Right lobe of liver (tissue), 6 donors: ENCODE data around the gene ERN1. TPM values are rescaled to one million over a fixed set of nuclear protein-coding genes. Genes with fewer than 3 reads are reported as not detected.
A peak's percentile ranks its signal among the peaks of the same experiment; 100 is the strongest.

Source experiments
- ATAC-seq, 4 donors: fragments of 200-7000 bp; cut with Tn5 transposase; one replicate each; pipeline ENCODE4 v1.9.1; 2020; ENCODE audit warnings: mild to moderate bottlenecking in 4 of 4, moderate library complexity in 4 of 4
- DNase-seq, 3 donors: peaks; one replicate each; pipeline ENCODE4 v3.0.0-alpha.2; 2020
- H3K27ac ChIP-seq, 3 donors: fragments of 200-600 bp; one replicate each; pipeline ENCODE4 v1.8.0; 2022
- H3K27me3 ChIP-seq, 2 donors: fragments of 200-600 bp; one replicate each; pipeline ENCODE4 v1.8.0; 2022
- H3K36me3 ChIP-seq, 4 donors: fragments of 200-600 bp; sonication (generic) in 1 of 4; one replicate each; pipeline versions ENCODE4 v1.5.1 to v1.8.0; 2017 to 2022; ENCODE audit warnings: control low read depth in 1 of 4
- H3K4me1 ChIP-seq, 4 donors: fragments of 200-600 bp; sonication (generic) in 1 of 4; one replicate each; pipeline versions ENCODE4 v1.5.1 to v1.8.0; 2017 to 2022; ENCODE audit warnings: control low read depth in 1 of 4
- H3K4me3 ChIP-seq, 3 donors: fragments of 200-600 bp; one replicate each; pipeline ENCODE4 v1.8.0; 2022
- H3K9me3 ChIP-seq, 4 donors: fragments of 200-600 bp; sonication (generic) in 1 of 4; one replicate each; pipeline versions ENCODE4 v1.5.1 to v1.8.0; 2017 to 2022; ENCODE audit warnings: control low read depth in 1 of 4
- POLR2A ChIP-seq: fragments of 450-650 bp; IDR thresholded peaks from one replicate; pipeline ENCODE4 v1.6.1; 2017; ENCODE audit warnings: antibody characterized with exemption, mild to moderate bottlenecking
- WGBS: methylation state at CpG from one replicate; pipeline ENCODE4 v1.1.6; 2018; ENCODE audit warnings: low coverage, low lambda C conversion rate; ENCODE audit not compliant: insufficient coverage; ENCODE audit errors: missing lambda C conversion rate; 5-methylcytosine and 5-hydroxymethylcytosine counted together
- intact Hi-C, 2 donors: fragments of 100-400 bp; cut with DNase I; formaldehyde crosslinking; loops; one replicate each; pipeline versions ENCODE4 v1.11.2 to v1.14.1; 2022
- total RNA-seq, 6 experiments: library from RNA; depleted of rRNA in 2 of 6; stranded (reverse); fragments of >200 nt in 2 of 6; fragmentation: NEBNext Ultra II Directional in 3 of 6; extraction: Animal tissue kit (Norgen Biotek cat#: 25700) in 3 of 6; gene quantifications; one replicate each; pipeline versions ENCODE4 v1.1.0 to v1.2.4, GENCODE V29; 2016 to 2023
- TF ChIP-seq, protein P1 (sequence below), 4 donors: fragments of 200-600 bp in 3 of 4; fragments of 450-650 bp in 1 of 4; IDR thresholded peaks; one replicate each; pipeline versions ENCODE4 v1.5.1 to v1.8.0; 2016 to 2022; ENCODE audit warnings: antibody characterized with exemption in 4 of 4, mild to moderate bottlenecking in 2 of 4
- donor health status: DM: no; HTN: yes; CAD: no.
- donor health status: DM: no; HTN: no; CAD: no.
- donor health status: DM: no; HTN: no; CAD: no.
- donor health status: DM: no; HTN: yes; CAD: no.
- donor health status: DM: no; HTN: yes; CAD: no.

Gene ERN1
- total RNA-seq, 6 experiments from 2014 or later = 22.7 to 47.6 (median 28.7) TPM

- no peak for TF ChIP-seq POLR2A
- TF ChIP-seq, protein P1, sequence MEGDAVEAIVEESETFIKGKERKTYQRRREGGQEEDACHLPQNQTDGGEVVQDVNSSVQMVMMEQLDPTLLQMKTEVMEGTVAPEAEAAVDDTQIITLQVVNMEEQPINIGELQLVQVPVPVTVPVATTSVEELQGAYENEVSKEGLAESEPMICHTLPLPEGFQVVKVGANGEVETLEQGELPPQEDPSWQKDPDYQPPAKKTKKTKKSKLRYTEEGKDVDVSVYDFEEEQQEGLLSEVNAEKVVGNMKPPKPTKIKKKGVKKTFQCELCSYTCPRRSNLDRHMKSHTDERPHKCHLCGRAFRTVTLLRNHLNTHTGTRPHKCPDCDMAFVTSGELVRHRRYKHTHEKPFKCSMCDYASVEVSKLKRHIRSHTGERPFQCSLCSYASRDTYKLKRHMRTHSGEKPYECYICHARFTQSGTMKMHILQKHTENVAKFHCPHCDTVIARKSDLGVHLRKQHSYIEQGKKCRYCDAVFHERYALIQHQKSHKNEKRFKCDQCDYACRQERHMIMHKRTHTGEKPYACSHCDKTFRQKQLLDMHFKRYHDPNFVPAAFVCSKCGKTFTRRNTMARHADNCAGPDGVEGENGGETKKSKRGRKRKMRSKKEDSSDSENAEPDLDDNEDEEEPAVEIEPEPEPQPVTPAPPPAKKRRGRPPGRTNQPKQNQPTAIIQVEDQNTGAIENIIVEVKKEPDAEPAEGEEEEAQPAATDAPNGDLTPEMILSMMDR (IDR thresholded peaks at IDR 0.05) = no peak
- WGBS = 0% methylated on average over 1 of the region's 19 CpGs
- H3K36me3 ChIP-seq = no peaks in the 10 kb centered on the region
- no peak overlapping the region for H3K4me3 ChIP-seq
- H3K9me3 ChIP-seq = no peaks in the 10 kb centered on the region
- H3K27me3 ChIP-seq = no peaks in the 10 kb centered on the region
- no peak overlapping the region for H3K27ac ChIP-seq
- intact Hi-C loops = loop anchor here in 1 of 2 donors (10.0 kb wide), 1 partner anchor 60 kb away; no protein-coding TSS in a partner anchor
- peaks cover 0 to 3% (median 0%) of the 10 kb centered on the region in 4 donors for H3K4me1 ChIP-seq
- peak in 1 of 3 donors; percentile 39 for DNase-seq
- ATAC-seq = no peak
Observed at GRCh38 chr17:64004903-64005733, 124.8 kb downstream of the ERN1 start.

- no peaks in the 10 kb centered on the region for H3K36me3 ChIP-seq
- H3K4me3 ChIP-seq = no peak overlapping the region
- H3K27me3 ChIP-seq = no peaks in the 10 kb centered on the region
- 91% methylated on average over 7 of the region's 7 CpGs for WGBS
- DNase-seq (peak in 1 of 3 donors; percentile 28), ATAC-seq (no peak)
- H3K27ac ChIP-seq = no peak overlapping the region
- no peaks in the 10 kb centered on the region for H3K9me3 ChIP-seq
- H3K4me1 ChIP-seq = peaks cover 0 to 3% (median 0%) of the 10 kb centered on the region in 4 donors
- intact Hi-C loops = loop anchor here in 1 of 2 donors (10.0 kb wide), 1 partner anchor 59 kb away; no protein-coding TSS in a partner anchor
- no peak for TF ChIP-seq POLR2A
- TF ChIP-seq, protein P1 (IDR thresholded peaks at IDR 0.05) = no peak
Observed at GRCh38 chr17:64004218-64004770, 125.7 kb downstream of the ERN1 start.

DNA sequence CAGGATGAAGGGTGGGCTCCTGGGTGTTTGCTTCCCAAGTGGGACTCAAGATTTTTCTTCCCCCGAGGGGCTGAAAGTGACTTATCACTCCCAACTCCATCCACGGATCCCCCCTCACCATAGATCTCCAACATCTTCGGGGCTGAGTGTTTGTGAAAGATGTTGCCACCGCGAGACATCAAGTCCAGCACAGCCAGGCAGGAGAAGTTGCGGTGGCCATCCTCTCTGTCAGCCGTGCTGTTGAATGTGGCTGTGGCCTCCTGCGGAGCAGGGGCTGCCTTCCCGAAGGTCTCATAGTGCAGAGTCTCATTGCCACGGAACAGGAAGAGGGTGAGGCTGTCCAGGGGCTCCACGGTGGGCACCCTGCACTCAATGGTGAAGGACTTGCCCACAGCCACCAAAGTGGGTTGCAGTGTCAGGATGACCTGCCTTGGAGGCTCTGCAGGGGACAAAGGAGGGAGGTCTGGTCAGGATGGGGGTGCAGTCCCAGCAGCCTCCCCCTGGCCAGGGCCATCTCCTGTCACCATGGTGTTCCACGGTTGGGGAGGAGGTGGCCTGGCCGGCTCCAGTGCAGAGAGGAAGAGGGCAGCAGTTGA lies 126.3 kb downstream of the ERN1 start:
- Histone ChIP-seq H3K36me3 (no peaks in the 10 kb centered on the region), H3K27me3 (no peaks in the 10 kb centered on the region), H3K4me3 (no peak overlapping the region), H3K4me1 (peaks cover 0 to 3% (median 0%) of the 10 kb centered on the region in 4 donors), H3K27ac (no peak overlapping the region), H3K9me3 (no peaks in the 10 kb centered on the region)
- intact Hi-C loops = loop anchor here in 1 of 2 donors (10.0 kb wide), 1 partner anchor 59 kb away; no protein-coding TSS in a partner anchor
- TF ChIP-seq, protein P1 (IDR thresholded peaks at IDR 0.05) = no peak
- no peak for TF ChIP-seq POLR2A
- DNase-seq (peak in 1 of 3 donors; percentile 37), ATAC-seq (no peak)
- 74% methylated on average over 7 of the region's 13 CpGs for WGBS

- Histone ChIP-seq H3K4me1 (peaks cover 0 to 10% (median 0%) of the 10 kb centered on the region in 4 donors), H3K27ac (no peak overlapping the region), H3K9me3 (no peaks in the 10 kb centered on the region), H3K4me3 (no peak overlapping the region), H3K36me3 (no peaks in the 10 kb centered on the region), H3K27me3 (no peaks in the 10 kb centered on the region)
- WGBS = 56% methylated on average over 4 of the region's 22 CpGs
- intact Hi-C loops = loop anchor here in 1 of 2 donors (10.0 kb wide), 1 partner anchor 58 kb away; no protein-coding TSS in a partner anchor
- ATAC-seq = no peak
- peak in 1 of 3 donors; percentile 35 for DNase-seq
- TF ChIP-seq, protein P1 (IDR thresholded peaks at IDR 0.05) = no peak
- no peak for TF ChIP-seq POLR2A
Observed at GRCh38 chr17:64002658-64003525, 127.1 kb downstream of the ERN1 start.
